ENCODE data around the gene IGSF8. TPM values are rescaled to one million over a fixed set of nuclear protein-coding genes. Genes with fewer than 3 reads are reported as not detected.
A peak's percentile ranks its signal among the peaks of the same experiment; 100 is the strongest.
"Not testable (repeated sequence)": the region's sequence is repeated elsewhere in the genome, so short reads cannot be mapped to it uniquely, and the experiment has no call there.

IGSF8 gene
- total and polyA plus RNA-seq, 4 donors = 38.5 to 80.3 (median 62.4) TPM

- H3K4me1 ChIP-seq (ENCODE audit: control insufficient read depth, insufficient read depth, low read length) = peaks cover 76% of the 10 kb centered on the region
- H3K9me3 ChIP-seq (ENCODE audit: control insufficient read depth, insufficient read depth, low read length) = no peaks in the 10 kb centered on the region
- peak overlapping the region; percentile 56 for H3K4me3 ChIP-seq (ENCODE audit: low read depth, low read length)
- no peak for DNase-seq (ENCODE audit: low read depth in 4 of 6, low spot score in 6 of 6)
- WGBS (ENCODE audit: insufficient coverage) = 100% methylated on average over 1 of the region's 3 CpGs
- no peaks in the 10 kb centered on the region for H3K27me3 ChIP-seq (ENCODE audit: control insufficient read depth, insufficient read depth, low read length)
- peaks cover 16% of the 10 kb centered on the region for H3K36me3 ChIP-seq (ENCODE audit: control insufficient read depth, insufficient read depth, low read length)
- H3K27ac ChIP-seq (ENCODE audit: low read depth, low read length) = peak overlapping the region; percentile 42
Observed at GRCh38 chr1:160118928-160119327, 20.5 kb upstream of the IGSF8 start.

GRCh38 chr1:160117709-160118183 is 19.3 kb upstream of the IGSF8 start:
- H3K27me3 ChIP-seq (ENCODE audit: control insufficient read depth, insufficient read depth, low read length) = no peaks in the 10 kb centered on the region
- H3K4me3 ChIP-seq (ENCODE audit: low read depth, low read length) = peak overlapping the region; percentile 56
- peaks cover 78% of the 10 kb centered on the region for H3K4me1 ChIP-seq (ENCODE audit: control insufficient read depth, insufficient read depth, low read length)
- H3K9me3 ChIP-seq (ENCODE audit: control insufficient read depth, insufficient read depth, low read length) = no peaks in the 10 kb centered on the region
- peak in 5 of 6 donors; percentile 71 to 96 (median 85) for DNase-seq (ENCODE audit: low read depth in 4 of 6, low spot score in 6 of 6)
- H3K27ac ChIP-seq (ENCODE audit: low read depth, low read length) = peak overlapping the region; percentile 87
- H3K36me3 ChIP-seq (ENCODE audit: control insufficient read depth, insufficient read depth, low read length) = peaks cover 11% of the 10 kb centered on the region
- no CpG with 5 or more reads among the region's 8 CpGs for WGBS (ENCODE audit: insufficient coverage)

- Histone ChIP-seq H3K4me1 (ENCODE audit: control insufficient read depth, insufficient read depth, low read length) (peaks cover 83% of the 10 kb centered on the region), H3K4me3 (ENCODE audit: low read depth, low read length) (peak overlapping the region; percentile 56), H3K9me3 (ENCODE audit: control insufficient read depth, insufficient read depth, low read length) (no peaks in the 10 kb centered on the region), H3K36me3 (ENCODE audit: control insufficient read depth, insufficient read depth, low read length) (peaks cover 11% of the 10 kb centered on the region), H3K27ac (ENCODE audit: low read depth, low read length) (peak overlapping the region; percentile 87), H3K27me3 (ENCODE audit: control insufficient read depth, insufficient read depth, low read length) (no peaks in the 10 kb centered on the region)
- DNase-seq (ENCODE audit: low read depth in 4 of 6, low spot score in 6 of 6) = peak in 1 of 6 donors; percentile 11
- no CpG with 5 or more reads among the region's 1 CpG for WGBS (ENCODE audit: insufficient coverage)
Observed at GRCh38 chr1:160117300-160117699, 18.9 kb upstream of the IGSF8 start.

GRCh38 chr1:160116283-160117147 is 18.1 kb upstream of the IGSF8 start:
- peak overlapping the region; percentile 87 for H3K27ac ChIP-seq (ENCODE audit: low read depth, low read length)
- H3K36me3 ChIP-seq (ENCODE audit: control insufficient read depth, insufficient read depth, low read length) = peaks cover 9% of the 10 kb centered on the region
- WGBS (ENCODE audit: insufficient coverage) = 20% methylated on average over 4 of the region's 12 CpGs
- no peaks in the 10 kb centered on the region for H3K9me3 ChIP-seq (ENCODE audit: control insufficient read depth, insufficient read depth, low read length)
- peak overlapping the region; percentile 56 for H3K4me3 ChIP-seq (ENCODE audit: low read depth, low read length)
- H3K4me1 ChIP-seq (ENCODE audit: control insufficient read depth, insufficient read depth, low read length) = peaks cover 88% of the 10 kb centered on the region
- peak in 2 of 6 donors; percentile 74 to 77 for DNase-seq (ENCODE audit: low read depth in 4 of 6, low spot score in 6 of 6)
- H3K27me3 ChIP-seq (ENCODE audit: control insufficient read depth, insufficient read depth, low read length) = no peaks in the 10 kb centered on the region

GRCh38 chr1:160115545-160116282 is 17.3 kb upstream of the IGSF8 start, which contains the start of gene ATP1A2:
Gene ATP1A2, plus strand, starts transcription at chr1:160115759. Its CDS starts 103 bp downstream, at chr1:160115862.
- peaks cover 2% of the 10 kb centered on the region for H3K36me3 ChIP-seq (ENCODE audit: control insufficient read depth, insufficient read depth, low read length)
- peak in 2 of 6 donors; percentile 72 to 84 for DNase-seq (ENCODE audit: low read depth in 4 of 6, low spot score in 6 of 6)
- H3K4me3 ChIP-seq (ENCODE audit: low read depth, low read length) = peak within 1 kb of the TSS; percentile 56
- no peaks in the 10 kb centered on the region for H3K27me3 ChIP-seq (ENCODE audit: control insufficient read depth, insufficient read depth, low read length)
- peak within 1 kb of the TSS; percentile 87 for H3K27ac ChIP-seq (ENCODE audit: low read depth, low read length)
- WGBS (ENCODE audit: insufficient coverage) = 13% methylated on average over 14 of the region's 16 CpGs
- H3K4me1 ChIP-seq (ENCODE audit: control insufficient read depth, insufficient read depth, low read length) = peaks cover 87% of the 10 kb centered on the region
- no peaks in the 10 kb centered on the region for H3K9me3 ChIP-seq (ENCODE audit: control insufficient read depth, insufficient read depth, low read length)

GRCh38 chr1:160114085-160114484 is 15.7 kb upstream of the IGSF8 start:
- H3K4me3 ChIP-seq (ENCODE audit: low read depth, low read length) = peak overlapping the region; percentile 9
- H3K27ac ChIP-seq (ENCODE audit: low read depth, low read length) = peak overlapping the region; percentile 87
- H3K27me3 ChIP-seq (ENCODE audit: control insufficient read depth, insufficient read depth, low read length) = no peaks in the 10 kb centered on the region
- peaks cover 88% of the 10 kb centered on the region for H3K4me1 ChIP-seq (ENCODE audit: control insufficient read depth, insufficient read depth, low read length)
- no peaks in the 10 kb centered on the region for H3K9me3 ChIP-seq (ENCODE audit: control insufficient read depth, insufficient read depth, low read length)
- peak in 1 of 6 donors; percentile 76 for DNase-seq (ENCODE audit: low read depth in 4 of 6, low spot score in 6 of 6)
- no peaks in the 10 kb centered on the region for H3K36me3 ChIP-seq (ENCODE audit: control insufficient read depth, insufficient read depth, low read length)
- 50% methylated on average over 2 of the region's 4 CpGs for WGBS (ENCODE audit: insufficient coverage)

- no peak overlapping the region for H3K4me3 ChIP-seq (ENCODE audit: low read depth, low read length)
- H3K36me3 ChIP-seq (ENCODE audit: control insufficient read depth, insufficient read depth, low read length) = no peaks in the 10 kb centered on the region
- peaks cover 92% of the 10 kb centered on the region for H3K4me1 ChIP-seq (ENCODE audit: control insufficient read depth, insufficient read depth, low read length)
- H3K27me3 ChIP-seq (ENCODE audit: control insufficient read depth, insufficient read depth, low read length) = no peaks in the 10 kb centered on the region
- H3K27ac ChIP-seq (ENCODE audit: low read depth, low read length) = peak overlapping the region; percentile 87
- WGBS (ENCODE audit: insufficient coverage) = 55% methylated on average over 8 of the region's 8 CpGs
- no peaks in the 10 kb centered on the region for H3K9me3 ChIP-seq (ENCODE audit: control insufficient read depth, insufficient read depth, low read length)
- DNase-seq (ENCODE audit: low read depth in 4 of 6, low spot score in 6 of 6) = no peak
Observed at GRCh38 chr1:160113407-160113806, 15.0 kb upstream of the IGSF8 start.

- Histone ChIP-seq H3K9me3 (ENCODE audit: control insufficient read depth, insufficient read depth, low read length) (no peaks in the 10 kb centered on the region), H3K27ac (ENCODE audit: low read depth, low read length) (peak overlapping the region; percentile 87), H3K4me1 (ENCODE audit: control insufficient read depth, insufficient read depth, low read length) (peaks cover 82% of the 10 kb centered on the region), H3K27me3 (ENCODE audit: control insufficient read depth, insufficient read depth, low read length) (no peaks in the 10 kb centered on the region), H3K4me3 (ENCODE audit: low read depth, low read length) (no peak overlapping the region), H3K36me3 (ENCODE audit: control insufficient read depth, insufficient read depth, low read length) (no peaks in the 10 kb centered on the region)
- peak in 2 of 6 donors; percentile 45 to 74 for DNase-seq (ENCODE audit: low read depth in 4 of 6, low spot score in 6 of 6)
- WGBS (ENCODE audit: insufficient coverage) = 62% methylated on average over 11 of the region's 12 CpGs
Observed at GRCh38 chr1:160112357-160112756, 13.9 kb upstream of the IGSF8 start.

- not testable (repeated sequence) for H3K36me3 ChIP-seq (ENCODE audit: control insufficient read depth, insufficient read depth, low read length); DNase-seq (ENCODE audit: low read depth in 4 of 6, low spot score in 6 of 6); H3K9me3 ChIP-seq (ENCODE audit: control insufficient read depth, insufficient read depth, low read length); H3K27me3 ChIP-seq (ENCODE audit: control insufficient read depth, insufficient read depth, low read length); H3K4me3 ChIP-seq (ENCODE audit: low read depth, low read length)
- WGBS (ENCODE audit: insufficient coverage) = 93% methylated on average over 3 of the region's 10 CpGs
- Histone ChIP-seq H3K27ac (ENCODE audit: low read depth, low read length) (peak overlapping the region; percentile 15), H3K4me1 (ENCODE audit: control insufficient read depth, insufficient read depth, low read length) (peaks cover 74% of the 10 kb centered on the region)
Observed at GRCh38 chr1:160111462-160111861, 13.0 kb upstream of the IGSF8 start.

All from spinal cord (tissue), 10 donors.